ENCODE data around the gene DHRS1.

- TF ChIP-seq CTCF (IDR thresholded peaks at IDR 0.05), result no peak
- no peak for TF ChIP-seq POLR2AphosphoS5 (IDR thresholded peaks at IDR 0.05)
Observed at GRCh38 chr14:24273422-24273998, 26.1 kb downstream of the DHRS1 start.
